GM18508 (cell line): ENCODE measurements around the gene PDAP1.
"Not testable (repeated sequence)": the region's sequence is repeated elsewhere in the genome, so short reads cannot be mapped to it uniquely, and the experiment has no call there.

Experiments used
- ATAC-seq: cut with Tn5 transposase; IDR thresholded peaks from one replicate; pipeline ENCODE4 v1.9.1; 2021; ENCODE audit warnings: moderate number of reproducible peaks; ENCODE audit not compliant: insufficient read depth, unreplicated experiment

Gene PDAP1

DNA sequence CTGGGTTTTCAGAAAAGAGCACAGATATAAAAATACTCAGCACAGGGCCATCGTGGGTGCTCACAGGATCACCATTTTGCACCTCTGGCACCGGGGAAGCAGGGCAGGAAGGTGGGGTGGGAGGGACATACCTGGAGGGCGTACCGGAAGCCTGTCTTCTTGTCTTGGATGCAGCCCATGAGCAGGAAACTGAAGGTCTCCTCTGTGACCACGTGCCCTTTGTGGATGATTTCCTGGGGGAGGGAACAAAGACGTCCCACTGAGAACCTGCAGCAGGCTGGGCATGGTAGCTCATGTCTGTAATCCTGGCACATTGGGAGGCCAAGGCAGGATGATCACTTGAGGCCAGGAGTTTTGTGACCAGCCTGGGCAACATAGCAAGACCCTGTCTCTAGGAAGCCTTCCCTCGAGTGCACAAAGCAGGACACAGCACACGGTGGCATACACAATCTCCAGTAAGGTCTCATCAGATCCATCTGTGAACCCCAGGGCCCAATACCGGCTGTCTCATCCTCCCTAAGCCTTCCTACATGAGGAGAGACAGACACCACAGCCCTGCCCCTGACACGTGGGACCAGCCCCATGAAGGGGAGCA is 20.7 kb upstream of the PDAP1 start:
- no peak for ATAC-seq

DNA sequence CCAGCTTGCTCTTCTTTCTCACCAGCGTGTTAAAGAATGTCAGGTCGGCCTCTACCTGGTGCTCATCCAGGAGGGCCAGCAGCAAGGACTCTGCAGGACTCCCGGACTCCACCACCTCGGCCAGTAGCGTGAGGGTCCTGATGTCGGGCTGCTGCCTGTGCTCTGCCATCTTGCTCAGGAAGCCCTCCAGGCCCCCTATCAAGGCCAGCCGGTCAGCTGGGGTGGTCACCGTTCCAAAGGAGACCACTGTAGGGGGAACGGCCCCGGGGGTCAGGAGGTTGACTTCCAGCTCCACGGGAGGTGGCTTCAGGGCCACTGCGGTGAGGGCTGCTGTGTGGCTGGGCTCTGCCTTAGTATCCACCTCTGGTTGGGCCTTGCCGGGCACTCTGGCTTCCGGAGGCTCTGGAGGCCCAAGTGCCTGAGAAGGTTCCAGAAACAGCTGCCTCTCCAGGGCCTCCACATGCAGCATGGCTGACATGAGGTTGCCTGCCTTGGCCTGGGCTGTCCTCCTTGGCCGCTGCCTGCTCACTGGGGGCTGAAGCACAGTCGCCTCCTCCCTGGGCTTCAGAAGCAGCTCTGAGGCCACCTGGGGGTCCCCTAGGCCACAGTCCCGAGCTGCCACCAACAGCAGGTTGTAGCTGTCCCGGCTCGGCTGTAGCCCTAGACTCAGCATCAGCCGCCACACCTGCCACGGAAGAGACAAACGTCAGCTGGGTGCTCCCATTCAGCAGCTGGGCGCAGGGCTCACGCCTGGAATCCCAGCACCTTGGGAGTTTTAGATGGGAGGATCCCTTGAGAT is 16.7 kb upstream of the PDAP1 start:
- no peak for ATAC-seq

DNA sequence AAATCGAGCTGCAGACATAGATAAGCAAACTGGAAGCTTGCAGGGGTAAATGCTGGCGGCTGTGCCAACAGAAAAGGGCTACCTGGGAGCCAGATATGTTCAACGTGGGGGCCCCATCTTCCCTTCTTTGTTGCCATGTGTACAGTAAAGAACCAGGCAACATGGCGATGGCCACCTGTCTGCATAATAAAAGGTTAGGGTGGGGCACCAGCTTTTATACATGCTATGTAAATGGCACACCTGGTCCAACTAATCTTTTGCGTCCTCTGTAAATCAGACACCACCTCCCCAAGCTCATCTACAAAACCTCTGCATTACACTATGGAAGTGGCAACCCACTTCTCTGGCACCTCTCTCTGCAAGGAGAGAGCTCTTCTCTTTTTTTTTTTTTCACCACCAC is 14.2 kb upstream of the PDAP1 start:
- no peak for ATAC-seq

DNA sequence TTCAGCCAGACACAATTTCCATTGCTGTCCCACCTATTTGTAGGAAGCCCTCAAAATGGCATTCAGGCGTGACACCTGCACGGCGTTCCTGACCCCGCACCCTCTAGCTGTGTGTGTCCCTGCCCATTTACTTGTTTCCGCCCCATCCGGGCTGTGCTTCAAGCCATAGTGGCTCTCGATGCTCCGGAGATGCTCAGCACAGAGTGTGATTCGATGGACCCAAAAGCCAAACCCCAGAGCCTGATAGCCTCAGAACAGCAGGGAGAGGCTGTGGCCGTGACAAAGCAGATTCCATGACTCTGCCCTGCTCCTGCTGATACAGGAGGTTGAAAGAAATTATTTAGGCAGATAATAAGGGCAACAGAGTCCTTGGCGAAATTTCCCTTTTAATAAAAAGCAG is 13.8 kb upstream of the PDAP1 start:
- no peak for ATAC-seq

DNA sequence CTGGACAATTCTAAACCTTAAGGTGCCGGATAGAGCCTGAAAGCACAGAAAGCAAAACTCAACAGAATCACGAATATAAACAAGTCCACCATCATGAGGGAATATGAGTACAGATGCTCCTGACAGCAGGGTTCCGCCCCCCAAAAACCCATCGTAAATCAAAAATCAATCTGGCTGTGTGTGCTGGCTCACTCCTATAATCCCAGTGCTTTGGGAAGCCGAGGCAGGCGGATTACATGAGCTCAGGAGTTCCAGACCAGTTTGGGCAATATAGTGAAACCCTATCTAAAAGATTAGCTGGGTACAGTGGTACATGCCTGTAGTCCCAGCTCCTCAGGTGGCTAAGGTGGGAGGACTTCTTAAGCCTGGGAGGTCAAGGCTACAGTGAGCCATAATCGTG is 12.6 kb upstream of the PDAP1 start:
- ATAC-seq: no peak

DNA sequence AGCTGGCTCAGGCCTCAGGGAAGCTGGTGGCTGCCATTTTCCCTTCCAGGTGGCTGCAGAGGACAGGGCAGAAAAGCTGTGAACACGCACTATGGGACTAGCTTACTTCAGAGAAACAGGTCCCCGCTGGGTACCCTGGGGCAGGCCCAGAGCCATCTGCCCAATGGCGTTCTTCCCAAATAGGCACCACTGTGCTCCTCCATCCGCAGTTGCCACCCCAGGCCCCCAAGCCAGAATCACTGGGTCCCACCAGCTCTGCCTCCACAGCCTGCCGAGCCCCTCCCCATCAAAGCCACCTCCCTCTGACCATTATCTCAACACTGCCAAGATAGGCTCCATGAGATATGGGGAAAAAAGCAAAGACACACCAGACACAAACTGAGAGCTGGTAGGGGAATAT is 11.8 kb upstream of the PDAP1 start:
- no peak for ATAC-seq

DNA sequence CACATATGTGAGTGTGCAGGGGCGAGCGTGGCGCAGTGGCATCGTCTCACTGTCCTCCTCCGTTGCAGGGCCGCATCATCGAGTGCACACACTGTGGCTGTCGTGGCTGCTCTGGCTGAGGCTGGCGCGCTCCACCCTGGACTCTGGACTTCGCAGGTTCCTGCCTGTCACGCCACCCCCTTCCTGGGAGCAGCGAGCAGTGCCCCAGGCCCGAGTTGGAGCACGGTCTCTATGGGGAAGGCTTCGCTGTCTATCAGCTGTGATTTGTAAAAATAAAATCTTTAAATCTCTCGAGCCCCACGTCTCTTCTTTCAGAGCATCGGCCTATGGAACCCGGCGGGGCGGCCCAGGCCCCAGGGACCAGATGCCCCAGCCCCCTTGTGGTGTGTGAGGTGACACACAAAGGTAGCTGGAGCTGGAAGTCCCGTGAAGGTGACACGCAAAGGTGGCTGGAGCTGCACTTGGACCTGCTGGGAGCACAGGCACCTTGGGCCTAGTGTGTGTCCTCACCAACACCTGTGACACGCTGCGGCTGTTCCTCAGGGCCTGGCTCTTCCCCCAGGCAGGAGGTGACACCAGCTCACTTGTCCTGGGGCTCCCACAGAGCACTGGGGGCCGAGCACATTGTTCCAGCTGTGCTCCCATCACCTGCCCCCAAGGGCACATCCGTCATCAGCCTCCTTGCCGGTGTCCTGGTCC is 11.1 kb upstream of the PDAP1 start:
- ATAC-seq: no peak

DNA sequence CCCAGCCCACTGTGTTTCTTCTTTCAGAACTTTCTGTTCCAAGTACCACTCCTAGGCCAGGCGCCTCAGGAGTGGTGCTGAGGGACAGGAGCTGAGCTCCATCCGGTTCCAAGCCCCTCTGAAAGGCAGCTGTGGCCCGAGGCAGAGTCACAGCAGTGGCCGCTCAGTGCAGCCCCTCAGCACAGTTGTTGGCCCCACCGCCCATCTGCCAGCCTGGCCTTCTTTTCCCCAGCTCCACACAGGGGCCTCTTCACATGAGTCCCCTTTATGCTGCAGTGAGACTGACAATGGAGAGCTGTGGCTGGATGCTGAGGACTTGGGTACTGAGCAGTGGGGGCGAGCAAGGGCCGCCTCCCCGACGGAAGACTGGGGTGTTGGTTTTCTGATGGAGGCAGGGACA is 9.9 kb upstream of the PDAP1 start:
- no peak for ATAC-seq

DNA sequence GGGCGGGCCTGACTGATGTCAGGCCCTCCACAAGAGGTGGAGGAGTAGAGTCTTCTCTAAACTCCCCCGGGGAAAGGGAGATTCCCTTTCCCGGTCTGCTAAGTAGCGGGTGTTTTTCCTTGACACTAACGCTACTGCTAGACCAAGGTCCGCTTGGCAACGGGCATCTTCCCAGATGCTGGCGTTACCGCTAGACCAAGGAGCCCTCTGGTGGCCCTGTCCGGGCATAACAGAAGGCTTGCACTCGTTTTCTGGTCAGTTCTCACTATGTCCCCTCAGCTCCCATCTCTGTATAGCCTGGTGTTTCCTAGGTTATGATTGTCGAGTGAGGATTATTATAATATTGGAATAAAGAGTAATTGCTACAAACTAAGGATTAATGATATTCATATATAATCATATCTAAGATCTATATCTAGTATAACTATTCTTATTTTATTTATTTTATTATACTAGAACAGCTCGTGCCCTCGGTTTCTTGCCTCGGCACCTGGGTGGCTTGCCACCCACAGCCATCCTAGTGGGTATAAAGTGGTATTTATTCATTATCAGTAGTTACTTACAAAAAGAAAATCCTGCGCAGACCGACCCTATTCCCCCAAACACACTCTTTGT is 7.2 kb upstream of the PDAP1 start:
- ATAC-seq: not testable (repeated sequence)

DNA sequence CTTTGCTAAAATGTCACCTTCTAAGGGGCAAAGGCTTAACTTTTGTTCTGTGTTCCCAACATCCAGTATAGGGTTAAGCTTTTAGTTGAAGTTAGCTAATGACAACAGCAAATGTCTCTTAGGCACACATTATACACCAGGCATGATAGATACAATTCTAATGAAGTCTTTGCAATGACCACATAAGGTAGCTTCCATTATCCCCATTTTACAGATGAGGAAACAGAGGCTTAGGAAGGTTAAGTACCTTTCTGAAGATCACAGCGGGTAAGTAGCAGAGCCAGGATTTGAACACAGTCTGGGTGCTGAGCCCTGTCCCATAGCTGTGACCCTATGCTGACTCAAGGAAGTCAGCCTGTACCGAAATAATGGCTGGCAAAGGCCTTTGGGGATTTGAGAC is 2.2 kb upstream of the PDAP1 start:
- no peak for ATAC-seq

DNA sequence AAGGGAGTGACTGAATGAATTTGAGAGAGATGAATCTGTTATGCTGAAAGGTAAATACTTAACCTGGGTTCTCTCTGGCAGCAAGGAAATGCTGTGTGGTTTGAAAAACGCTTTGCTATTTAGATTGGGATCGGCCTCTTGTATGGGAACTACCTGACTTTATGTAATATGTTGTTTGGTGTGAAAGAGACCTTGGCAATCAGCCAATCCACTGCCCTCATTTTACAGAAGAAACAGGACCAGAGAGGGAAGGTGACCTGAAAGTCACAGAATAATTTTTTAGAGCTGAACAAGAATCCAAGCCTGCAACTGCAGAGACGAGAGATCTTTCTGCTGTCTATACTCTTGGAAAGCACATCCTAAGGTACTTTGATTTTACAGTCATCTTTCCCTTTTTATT is 1.4 kb upstream of the PDAP1 start:
- no peak for ATAC-seq

DNA sequence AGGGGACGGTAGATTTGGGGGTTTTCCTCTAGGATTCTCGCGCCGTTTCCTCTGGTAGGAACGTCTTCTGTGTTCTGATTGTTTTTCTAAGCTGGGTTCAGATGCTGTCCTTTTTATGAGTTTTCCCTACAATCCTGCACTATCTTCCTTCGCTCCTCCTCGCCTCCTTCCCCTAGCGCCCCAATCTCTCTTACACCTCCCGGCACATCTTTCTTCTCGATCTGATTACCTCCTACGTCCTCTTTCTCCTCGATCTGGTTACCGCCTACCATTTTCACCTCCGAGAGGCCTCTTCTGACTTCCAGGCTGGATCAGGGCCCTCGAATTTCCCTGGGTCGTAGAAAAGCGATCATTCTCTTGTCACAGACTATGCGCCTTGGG is 785 bp upstream of the PDAP1 start:
- ATAC-seq: no peak

DNA sequence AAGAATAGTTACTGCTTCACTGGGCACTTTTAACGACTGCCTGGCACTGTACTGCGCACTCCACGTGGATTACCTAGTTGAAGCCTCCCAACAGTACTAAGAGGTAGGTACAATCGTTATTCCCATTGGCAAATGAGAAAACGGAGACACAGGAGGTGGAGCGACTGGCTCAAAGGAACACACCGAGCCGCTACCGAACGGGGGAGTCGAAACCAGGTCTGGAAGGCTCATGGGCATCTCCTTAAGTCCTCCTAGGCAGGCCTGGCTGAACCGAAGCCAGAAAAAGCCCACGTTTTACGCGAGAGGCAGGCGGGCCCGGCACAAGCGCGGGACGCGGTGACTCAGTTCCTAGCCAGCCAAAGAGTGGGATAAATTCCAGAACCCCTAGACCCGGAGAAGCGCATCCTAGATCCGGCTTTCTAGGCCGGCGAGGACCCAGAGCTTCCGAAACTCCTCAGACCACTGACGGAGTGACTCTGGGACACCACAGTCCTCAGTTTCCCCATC is 472 bp downstream of the PDAP1 start:
- no peak for ATAC-seq

DNA sequence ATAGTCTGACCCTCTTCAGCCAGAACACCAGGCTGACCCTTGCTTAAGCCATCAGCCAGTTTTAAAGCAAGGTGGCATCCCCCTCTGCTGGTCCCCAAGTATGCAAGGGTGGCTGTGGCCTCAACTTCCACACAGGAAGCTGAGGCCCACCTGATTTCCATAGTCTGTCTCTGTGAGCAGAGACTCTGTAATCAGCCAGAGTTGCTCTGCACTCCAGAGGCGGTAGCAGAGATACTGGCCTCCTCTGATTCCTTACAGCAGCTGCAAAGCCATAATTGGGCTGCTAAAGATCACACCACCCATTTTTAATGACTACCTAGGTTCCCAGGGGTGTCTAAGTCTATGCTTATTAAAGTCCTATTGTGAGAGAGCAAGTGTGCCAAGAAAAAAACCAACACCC is 1.8 kb downstream of the PDAP1 start:
- no peak for ATAC-seq

DNA sequence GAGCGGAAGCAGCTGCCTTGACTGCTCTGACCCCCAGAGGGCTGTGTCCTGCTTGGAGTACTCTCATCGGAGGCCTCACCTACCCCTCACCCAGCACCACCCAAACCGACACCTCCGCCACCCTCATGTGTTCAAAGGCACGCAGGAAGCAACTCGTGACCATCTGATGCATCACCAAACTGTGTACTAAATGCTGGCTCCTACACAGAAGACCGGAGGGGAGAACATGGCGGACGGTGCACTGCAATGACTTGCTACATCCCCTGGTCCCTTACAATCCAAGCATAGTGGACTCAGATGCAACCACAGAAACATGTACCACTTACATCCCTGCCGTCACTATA is 3.4 kb downstream of the PDAP1 start:
- ATAC-seq: no peak

DNA sequence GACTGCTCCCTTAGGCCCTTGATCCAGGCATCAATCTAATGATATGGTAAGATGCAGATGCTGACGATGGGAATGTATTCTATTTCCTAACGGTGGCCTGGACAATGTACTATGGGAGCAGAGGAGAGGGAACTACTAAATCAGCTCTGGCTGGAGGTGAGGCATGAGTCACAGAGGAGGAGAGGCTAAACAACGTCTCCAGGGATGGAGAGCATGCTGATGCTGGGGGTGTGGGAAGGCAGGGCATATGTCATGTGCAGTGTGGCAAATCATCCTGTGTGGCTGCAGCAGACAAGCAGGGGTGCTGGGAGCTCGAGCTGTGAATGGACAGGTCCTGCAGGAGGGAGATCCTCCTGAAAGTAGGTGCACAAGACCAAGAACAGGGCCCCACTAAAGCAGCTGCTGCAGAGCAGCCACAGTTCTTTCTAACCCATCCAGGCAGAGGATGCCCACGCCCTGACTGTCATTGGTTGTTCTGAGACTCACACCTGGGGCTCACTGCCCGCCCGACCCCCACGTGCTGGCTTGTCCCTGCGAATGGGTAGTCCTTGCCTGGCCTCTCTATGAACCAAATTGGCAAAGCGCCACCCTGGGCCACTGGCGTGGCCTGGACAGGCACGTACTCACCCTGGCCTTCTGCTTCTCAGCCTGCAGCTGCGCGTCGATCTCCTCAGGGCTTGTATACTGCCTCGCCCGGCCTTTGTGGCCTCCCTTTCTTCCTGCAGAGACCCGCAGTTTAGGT is 4.0 kb downstream of the PDAP1 start:
- no peak for ATAC-seq

DNA sequence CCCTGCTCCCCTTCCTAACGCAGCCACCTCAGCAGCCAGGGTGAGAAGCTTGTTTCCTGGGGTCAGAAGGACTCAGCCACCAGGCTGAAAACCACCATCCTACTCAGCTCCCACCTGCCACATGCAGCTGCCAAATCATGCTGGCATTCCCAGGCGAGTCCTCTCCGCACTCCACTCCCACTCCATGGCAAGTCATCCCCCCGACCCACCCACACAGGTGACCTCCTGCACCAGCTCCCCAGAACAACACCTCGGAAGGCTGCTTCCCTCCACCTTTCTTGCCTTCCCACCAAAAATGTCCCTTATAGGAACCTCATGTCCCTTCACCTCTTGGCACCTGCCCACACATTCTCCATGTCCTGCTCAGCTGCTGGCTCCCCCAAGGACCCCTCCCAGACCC is 4.6 kb downstream of the PDAP1 start:
- no peak for ATAC-seq

DNA sequence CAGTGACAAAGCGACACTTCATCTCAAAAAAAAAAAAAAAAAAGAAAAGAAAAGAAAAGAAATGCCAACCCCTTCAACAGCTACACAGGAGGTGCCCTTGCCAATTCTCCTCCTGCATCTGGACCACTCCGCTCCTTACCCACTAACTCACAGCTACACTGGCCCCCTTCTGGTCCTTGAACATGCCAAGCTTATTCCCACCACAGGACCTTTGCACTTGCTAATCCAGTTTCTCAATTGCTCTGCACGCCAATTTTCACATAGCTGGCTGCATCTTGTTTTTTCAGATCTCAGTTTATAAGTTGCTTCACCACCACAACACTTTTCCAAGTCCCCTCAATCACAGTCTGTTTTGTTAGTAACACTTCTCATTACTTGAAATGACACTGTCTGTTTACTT is 5.5 kb downstream of the PDAP1 start:
- ATAC-seq: no peak

DNA sequence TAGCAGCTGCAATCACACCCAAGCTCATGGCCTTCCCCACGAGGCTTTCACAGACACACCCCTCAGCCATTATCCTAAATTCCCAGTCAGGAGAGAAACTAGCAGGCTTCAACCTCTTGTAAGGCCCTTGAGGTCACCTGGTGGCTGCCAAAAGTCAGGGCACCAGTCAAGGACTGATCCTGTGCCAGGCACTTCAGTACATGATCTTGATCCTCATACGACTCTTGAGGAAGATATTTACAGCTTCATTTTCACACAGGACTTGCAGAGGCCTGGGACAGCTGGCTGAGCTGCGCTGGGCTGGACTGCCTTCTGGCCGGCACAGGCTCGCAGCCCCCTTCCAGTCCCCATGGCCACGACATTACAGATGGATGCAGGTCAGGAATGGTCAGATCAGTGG is 8.8 kb downstream of the PDAP1 start:
- no peak for ATAC-seq

DNA sequence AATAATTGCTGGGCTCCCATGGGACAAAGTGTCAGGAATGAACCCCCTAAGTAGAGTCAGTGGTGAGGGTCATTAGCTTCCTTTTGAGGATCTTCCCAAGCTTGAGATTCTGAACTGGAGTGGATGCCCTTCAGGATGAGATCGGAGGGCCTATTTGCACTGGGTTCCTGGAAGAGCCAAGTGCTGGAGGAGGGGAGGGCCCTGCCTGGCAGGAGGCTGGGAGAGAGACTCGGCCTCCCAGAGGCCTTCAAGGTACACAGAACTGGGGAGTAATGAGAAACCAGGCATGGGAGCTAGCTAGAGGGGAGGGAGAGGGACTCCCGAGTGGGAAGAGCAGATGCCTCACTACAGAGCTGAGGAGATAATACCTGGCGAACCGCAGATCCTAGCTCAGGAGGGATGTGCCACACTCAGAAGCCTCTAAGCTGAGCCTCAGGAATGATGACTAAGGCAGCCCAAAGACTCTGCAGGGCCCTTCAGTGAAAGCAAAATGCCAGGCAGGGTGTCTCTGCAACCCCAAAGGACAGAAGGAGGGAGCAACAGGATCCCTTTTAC is 9.4 kb downstream of the PDAP1 start:
- no peak for ATAC-seq
